HG03342 (cell line): ENCODE results near the gene LAMTOR4.
"Not testable (repeated sequence)": the region's sequence is repeated elsewhere in the genome, so short reads cannot be mapped to it uniquely, and the experiment has no call there.

ENCODE experiments used
- ATAC-seq: cut with Tn5 transposase; IDR thresholded peaks from one replicate; pipeline ENCODE4 v1.9.1; 2021; ENCODE audit warnings: mild to moderate bottlenecking, moderate library complexity; ENCODE audit not compliant: unreplicated experiment

LAMTOR4 gene

GRCh38 chr7:100169147-100169850, 20.6 kb downstream of the LAMTOR4 start:
- no peak for ATAC-seq

GRCh38 chr7:100170101-100170897, 21.6 kb downstream of the LAMTOR4 start:
- no peak for ATAC-seq

- ATAC-seq = no peak
Measured at GRCh38 chr7:100171087-100171681, 22.5 kb downstream of the LAMTOR4 start.

GRCh38 chr7:100171840-100172239, 23.1 kb downstream of the LAMTOR4 start:
- no peak for ATAC-seq

GRCh38 chr7:100173806-100174495, 25.2 kb downstream of the LAMTOR4 start:
- no peak for ATAC-seq

DNA sequence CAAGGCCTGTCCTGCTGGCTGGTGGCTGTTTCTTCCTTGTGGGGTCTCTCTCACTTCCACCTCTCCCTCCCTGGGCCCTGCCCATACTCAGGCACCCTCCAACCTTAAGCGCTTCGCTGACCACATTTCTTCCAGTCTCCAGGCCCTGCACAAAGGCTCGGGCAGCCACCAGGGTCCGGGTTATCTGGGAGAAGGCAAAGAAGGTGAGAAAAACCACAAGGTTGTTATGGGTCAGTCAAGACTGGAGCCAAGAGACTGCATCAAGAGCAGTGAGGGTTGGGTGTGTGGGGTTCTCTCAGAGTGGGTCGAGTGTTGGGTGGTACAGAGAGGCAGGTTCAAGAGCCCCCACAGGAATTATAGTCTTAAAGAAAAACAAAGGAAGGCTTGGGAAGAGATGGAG, 25.9 kb downstream of the LAMTOR4 start:
- ATAC-seq = no peak

DNA sequence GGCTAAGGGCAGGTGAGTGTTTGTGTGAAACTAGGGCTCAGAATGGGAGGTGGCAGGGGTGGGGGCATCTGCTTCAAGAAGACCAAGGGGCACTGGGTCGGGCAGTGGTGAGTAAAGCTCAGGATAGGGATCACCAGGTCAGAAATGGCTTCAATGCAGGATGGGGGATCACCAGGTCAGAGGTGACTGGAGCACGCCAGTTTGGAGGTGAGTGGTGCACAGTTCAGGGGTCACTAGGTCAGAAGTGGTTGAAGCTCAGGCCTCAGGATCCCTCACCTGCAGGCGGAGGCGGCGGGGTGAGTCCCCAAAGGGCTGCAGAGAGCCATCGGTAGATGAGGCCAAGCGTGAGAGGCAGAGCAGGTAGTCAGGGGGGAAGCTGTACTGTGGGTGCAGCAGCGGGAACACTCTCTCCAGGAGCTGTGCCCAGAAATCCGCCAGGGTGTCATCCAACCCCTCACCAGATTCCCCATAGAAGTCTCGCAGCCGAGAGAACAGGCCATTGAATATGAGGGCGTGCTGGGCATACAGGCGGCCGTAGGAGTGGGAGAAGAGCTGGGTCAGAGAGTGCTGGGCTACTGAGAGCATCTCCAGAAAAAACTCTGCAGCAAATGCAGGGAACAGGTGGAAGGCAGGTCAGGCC, 26.7 kb downstream of the LAMTOR4 start:
- no peak for ATAC-seq

DNA sequence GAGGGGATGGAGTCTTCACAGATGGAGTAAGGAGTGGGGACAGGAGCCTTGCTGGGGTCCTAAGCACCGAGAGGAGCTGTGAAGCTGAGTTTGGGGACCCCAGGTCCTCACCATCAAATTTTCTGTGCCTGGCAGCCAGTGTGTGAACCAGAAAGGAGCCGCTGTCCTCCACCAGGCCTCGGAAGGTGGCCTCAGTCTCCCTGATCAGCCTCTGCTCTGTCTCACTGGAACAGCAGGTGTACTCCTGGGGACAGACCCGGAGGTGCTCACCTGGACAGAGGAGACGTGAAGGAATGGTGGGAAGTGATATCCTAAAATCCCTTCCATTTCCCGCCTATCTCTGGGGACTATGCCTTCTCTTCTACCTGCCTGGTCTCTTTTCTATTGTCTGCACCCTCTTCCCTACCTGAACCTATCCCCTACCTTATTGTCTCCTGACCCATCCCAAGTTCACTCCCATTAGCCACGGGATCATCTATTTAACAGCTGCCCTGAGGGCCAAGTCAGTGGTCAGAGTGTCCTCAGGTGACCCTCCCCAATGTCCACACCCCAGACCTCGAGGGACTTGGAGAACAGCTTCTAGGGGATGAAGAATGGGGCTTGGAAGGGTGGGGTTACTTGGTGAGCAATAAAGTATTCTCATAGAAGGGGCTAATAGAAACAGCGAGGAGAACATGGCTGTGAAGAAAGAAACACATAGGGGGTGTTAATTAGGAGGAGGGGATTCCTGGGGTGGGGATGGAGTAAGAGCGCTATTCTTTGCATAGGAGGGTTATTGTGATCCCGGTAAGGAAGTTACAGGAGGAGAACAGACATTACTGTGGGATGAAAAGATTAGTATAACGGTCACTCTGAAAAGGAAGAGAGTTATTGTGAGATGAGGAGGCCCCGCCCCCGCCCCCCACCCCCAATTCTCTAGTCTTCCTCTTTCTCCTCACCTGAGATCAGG, 27.7 kb downstream of the LAMTOR4 start:
- no peak for ATAC-seq

- ATAC-seq = peak; percentile 84
Measured at GRCh38 chr7:100177045-100178001, 28.6 kb downstream of the LAMTOR4 start, which contains the start of the genes GPC2 and STAG3. Gene GPC2 (minus strand): TSS chr7:100177381. CDS start chr7:100177199, 182 bp downstream. Gene STAG3 (plus strand): TSS chr7:100177918. CDS start chr7:100180557, 2,639 bp downstream.

DNA sequence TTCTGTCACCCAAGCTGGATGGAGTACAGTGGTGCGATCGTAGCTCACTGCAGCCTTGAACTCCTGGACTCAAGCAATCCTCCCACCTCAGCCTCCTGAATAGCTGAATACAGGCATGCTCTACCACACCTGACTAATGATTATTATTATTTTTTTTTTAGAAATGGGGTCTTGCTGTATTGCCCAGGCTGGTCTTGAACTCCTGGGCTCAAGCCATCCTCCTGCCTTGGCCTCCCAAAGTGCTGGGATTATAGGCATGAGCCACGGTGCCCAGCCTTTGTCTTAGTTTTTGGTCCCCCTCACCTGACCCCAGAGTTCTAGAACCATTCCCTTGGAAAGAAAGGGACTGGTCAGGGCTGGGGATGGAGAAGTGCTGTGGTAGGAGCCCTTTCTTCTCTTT, 31.4 kb downstream of the LAMTOR4 start:
- not testable (repeated sequence) for ATAC-seq

DNA sequence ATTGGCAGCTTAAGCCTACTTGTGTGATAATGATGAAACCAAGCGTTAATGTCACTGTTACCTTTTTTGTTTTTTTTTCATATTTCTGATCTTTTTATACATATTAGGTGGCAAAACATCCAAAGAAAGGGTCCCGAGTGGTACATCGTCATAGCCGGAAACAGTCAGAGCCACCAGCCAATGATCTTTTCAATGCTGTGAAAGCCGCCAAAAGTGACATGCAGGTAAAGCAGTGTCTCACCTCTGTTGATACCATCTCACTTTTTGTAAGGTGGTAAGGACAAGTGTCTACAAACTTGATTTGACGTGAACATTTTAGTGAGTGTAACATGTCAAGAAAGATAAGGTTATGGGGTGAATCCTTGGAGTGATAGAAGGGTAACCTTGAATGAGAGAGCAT, 33.9 kb downstream of the LAMTOR4 start:
- ATAC-seq = not testable (repeated sequence)

GRCh38 chr7:100183090-100183489, 34.4 kb downstream of the LAMTOR4 start:
- ATAC-seq = not testable (repeated sequence)

GRCh38 chr7:100185726-100186125, 37.0 kb downstream of the LAMTOR4 start:
- no peak for ATAC-seq

DNA sequence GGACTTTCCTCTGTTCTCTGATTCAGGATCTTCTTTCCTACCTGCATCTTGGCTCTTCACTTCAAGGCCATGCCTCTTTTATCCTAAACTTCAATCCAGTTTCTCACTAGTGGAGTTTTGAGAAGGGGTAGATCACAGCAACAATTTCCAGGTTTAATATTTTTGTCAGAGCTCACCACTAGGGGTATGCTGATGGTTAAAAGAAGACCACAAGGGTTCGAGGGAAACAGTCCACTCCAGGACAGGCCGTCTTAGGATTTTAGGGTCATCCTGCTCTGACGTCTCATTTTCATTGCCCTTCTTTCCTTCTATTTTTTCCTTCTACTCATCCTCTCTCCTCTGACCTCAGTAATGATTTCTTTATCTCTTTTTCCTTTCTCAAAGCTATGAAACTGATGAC, 40.3 kb downstream of the LAMTOR4 start:
- ATAC-seq = no peak

DNA sequence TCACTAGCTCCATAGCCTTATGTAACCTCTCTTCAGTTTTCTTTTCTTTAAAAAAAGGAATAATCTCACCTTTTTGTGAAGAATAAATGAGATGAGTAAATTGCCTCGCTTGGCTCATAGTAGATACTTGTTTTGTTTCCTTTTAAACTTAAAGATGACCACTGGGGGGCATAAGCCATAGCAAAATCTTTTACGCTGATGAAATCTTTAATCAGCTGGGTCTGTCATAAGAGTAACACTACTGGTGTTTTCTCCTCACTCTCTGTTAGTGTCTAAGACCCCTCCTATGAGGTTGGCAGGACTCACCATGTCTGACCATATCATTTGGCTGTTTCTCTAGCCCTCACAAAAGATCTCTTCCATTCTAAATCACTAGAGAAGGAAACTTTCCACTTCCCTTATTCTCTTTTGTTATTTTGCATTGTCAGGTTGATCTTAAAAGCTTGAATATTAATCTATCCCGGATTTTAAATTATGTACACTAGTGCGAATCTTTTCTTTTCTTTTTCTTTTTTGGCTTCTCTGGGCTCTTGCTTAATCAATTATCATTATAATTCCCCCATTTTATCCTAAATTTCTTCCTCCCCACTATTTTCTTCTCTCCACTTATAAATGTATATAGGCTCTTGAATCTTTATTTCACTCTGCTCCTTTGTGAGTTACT, 41.5 kb downstream of the LAMTOR4 start:
- no peak for ATAC-seq

DNA sequence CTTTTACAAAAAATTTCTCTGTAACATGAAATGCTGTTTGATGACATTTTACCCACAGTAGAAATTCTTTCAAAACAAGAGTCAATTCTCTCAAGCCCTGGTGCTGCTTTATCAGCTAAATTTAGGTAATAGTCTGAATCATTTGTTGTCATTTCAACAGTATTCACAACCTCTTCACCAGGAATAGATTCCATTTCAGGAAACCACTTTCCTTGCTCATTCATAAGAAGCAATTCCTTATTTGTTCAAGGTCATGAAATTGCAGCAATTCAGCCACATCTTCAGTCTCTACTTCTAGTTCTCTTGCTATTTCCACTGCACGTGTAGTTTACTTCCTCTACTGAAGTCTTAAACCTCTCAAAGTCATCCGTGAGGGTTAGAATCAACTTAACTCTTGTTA, 43.1 kb downstream of the LAMTOR4 start:
- no peak for ATAC-seq

DNA sequence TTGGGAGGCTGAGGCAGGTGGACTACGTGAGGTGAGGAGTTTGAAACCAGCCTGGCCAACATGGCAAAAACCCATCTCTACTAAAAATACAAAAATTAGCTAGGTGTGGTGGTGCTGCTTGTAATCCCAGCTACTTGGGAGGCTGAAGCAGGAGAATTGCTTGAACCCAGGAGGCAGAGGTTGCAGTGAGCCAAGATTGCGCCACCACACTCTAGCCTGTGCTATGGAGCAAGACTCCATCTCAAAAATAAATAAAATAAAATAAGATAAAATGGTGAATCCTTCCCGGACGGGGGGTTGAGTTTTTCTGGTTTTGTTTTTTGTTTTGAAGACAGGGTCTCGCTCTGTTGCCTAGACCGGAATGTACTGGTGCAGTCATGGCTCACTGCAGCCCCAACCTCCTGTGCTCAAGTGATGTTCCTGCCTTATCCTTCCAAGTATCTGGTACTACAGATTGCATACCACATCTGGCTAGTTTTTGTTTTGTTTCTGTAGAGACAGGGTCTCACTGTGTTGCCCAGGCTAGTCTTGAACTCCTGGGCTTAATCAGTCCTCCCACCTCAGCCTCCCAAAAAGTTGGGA, 43.7 kb downstream of the LAMTOR4 start:
- ATAC-seq = peak; percentile 51
